GM11168 (cell line): ENCODE measurements around the gene ARHGEF17.
"Not testable (repeated sequence)": the region's sequence is repeated elsewhere in the genome, so short reads cannot be mapped to it uniquely, and the experiment has no call there.

Experiments
- in situ Hi-C: fragments of 300-500 bp; cut with MboI; formaldehyde crosslinking; loops from one replicate; pipeline ENCODE4 v1.12.0; 2022; ENCODE audit warnings: low sequenced_read_pairs; ENCODE audit not compliant: unreplicated experiment

Gene ARHGEF17

DNA sequence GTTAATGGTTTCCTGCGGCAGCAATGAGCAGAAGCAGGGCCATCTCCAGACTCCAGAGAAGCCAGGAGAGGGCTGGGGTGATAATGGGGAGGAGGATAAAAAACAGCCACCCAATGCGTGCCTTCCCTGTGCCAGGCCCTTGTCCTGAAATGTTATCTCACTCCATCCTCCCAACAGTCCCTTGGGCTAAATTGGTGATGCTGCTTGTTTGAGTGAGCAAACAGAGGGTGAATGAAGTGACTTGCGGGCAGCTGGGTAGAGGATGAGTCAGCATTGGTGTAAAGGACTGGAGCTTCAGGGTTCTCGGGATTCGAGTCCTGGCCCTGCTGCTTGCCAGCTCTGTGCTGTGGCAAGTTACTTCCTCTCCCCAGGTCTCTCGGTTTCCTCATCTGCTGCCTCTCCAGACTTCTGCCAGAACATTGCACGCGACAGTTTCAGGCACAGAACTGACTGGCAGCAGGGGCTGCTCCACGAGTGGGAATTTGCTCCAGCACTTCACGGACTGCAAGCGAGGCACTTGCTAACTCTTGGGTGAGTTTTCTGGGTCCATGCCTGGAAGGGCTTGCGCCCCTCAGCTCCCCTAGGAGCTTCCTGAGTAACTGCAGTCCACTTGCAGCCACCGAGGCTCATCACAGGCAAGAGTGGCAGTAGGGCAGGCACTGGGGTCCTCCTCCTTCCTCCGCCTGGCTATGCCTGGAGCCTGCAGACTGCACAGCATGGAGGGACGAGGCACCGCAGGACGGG lies 36.0 kb upstream of the ARHGEF17 start, which contains the start of gene P2RY6:
P2RY6 (plus strand) TSS at position 403 of the 744 bp plus-strand sequence. CDS start 24,181 bp downstream, outside the sequence.
- in situ Hi-C loops: no loop called here

- in situ Hi-C loops: no loop called here
Measured at GRCh38 chr11:73272680-73273038, 35.4 kb upstream of the ARHGEF17 start.

DNA sequence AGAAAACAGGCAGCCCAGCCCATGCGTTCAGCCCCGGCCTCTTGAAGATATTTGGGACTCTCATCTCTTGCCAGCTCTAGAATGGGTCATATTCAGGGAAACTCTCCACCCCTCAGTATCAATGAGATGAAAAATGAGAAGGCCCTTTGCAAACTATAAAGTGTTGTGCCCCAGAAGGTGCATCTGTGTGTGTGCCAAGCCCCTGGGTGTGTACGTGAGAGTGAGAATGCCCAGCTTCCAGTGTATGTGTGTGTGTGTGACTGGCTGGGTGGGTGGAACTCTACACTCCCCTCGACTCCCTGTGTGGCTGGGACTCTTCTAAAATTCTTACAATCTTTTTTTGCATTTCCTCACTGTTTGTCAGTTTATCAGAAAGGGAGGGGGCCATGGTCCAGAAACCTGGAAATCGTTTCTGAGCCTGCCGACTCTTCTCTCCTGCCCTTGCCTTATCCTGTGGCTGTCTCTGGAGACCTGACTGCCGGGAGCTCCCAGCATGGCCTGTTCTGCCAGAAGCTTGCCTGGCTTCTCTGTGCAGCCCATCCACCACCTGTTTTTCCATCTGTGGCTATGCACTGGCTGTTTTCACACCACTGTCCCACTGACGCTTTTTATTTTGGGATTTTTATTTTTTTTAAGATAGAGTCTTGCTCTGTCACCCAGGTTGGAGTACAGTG lies 34.7 kb upstream of the ARHGEF17 start:
- in situ Hi-C loops: no loop called here

DNA sequence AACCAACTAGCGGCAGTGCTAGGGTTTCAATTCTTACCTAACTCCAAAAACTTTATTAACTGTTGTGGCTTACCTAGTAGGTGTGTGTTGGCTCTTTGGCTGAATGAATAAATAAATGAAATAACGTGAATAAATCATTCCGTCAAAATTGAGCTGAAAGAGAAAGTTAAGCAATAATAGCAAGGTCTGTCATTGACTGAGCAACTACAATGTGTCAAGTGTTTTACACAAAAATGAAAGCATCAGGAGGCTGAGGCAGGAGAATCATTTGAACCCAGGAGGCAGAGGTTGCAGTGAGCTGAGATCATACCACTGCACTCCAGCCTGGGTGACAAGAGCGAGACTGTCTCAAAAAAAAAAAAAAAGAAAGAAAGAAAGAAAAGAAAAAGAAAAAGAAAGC lies 33.9 kb upstream of the ARHGEF17 start:
- in situ Hi-C loops: not testable (repeated sequence)

GRCh38 chr11:73274722-73275380 lies 33.2 kb upstream of the ARHGEF17 start:
- in situ Hi-C loops: no loop called here

DNA sequence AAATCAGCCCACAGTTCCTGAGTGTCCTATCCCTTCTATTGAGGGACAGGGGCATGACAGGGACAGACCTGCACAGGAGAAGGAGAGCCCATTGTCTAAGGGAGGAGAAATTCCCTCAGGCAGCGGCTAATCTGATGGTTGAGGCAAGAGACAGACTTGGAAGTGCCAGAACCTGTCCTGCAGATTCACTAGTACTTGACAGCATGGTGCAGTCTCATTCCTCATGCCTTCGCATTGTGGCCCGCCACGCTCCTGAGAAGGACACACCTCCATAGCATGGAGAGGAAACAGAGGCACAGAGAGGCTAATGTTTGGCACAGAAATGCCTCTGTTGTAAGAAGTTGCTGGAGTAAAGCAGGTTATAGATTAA lies 32.7 kb upstream of the ARHGEF17 start:
- in situ Hi-C loops: no loop called here

- in situ Hi-C loops: no loop called here
Measured at GRCh38 chr11:73277467-73277866, 30.6 kb upstream of the ARHGEF17 start.

- in situ Hi-C loops: no loop called here
Measured at GRCh38 chr11:73280626-73281025, 27.4 kb upstream of the ARHGEF17 start.

DNA sequence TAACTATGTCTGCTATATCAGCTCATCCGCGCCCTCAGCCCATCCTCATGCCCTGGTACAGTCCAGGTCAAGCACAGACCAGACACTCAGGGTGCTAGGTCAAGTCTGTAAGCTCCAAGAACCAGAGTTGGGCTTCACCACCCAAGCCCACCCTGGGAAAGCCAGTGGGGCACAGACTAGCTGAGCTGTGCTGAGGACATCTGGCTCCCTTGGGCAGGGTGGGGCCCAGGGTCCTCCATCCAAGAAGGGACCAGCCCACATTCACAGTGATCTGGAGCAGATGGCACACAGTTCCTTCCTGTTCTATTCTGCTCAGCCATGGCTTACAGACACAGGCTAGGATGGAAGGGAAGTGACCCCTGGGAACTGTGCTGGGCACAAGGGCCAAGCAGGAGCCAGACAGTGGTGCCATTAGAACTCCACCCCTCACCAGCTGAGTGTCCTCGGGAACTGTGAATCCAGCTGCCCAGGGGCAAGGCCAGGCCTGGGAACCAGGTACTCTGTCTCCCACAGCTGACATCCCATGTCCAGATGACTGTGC lies 26.8 kb upstream of the ARHGEF17 start:
- in situ Hi-C loops: no loop called here

- in situ Hi-C loops: no loop called here
Measured at GRCh38 chr11:73281796-73282660, 26.0 kb upstream of the ARHGEF17 start.

GRCh38 chr11:73283276-73284000 lies 24.6 kb upstream of the ARHGEF17 start:
- in situ Hi-C loops: no loop called here

- in situ Hi-C loops: no loop called here
Measured at GRCh38 chr11:73284106-73284505, 24.0 kb upstream of the ARHGEF17 start.

GRCh38 chr11:73285721-73286120 lies 22.4 kb upstream of the ARHGEF17 start:
- in situ Hi-C loops: no loop called here

GRCh38 chr11:73286240-73286810 lies 21.8 kb upstream of the ARHGEF17 start:
- in situ Hi-C loops: no loop called here

DNA sequence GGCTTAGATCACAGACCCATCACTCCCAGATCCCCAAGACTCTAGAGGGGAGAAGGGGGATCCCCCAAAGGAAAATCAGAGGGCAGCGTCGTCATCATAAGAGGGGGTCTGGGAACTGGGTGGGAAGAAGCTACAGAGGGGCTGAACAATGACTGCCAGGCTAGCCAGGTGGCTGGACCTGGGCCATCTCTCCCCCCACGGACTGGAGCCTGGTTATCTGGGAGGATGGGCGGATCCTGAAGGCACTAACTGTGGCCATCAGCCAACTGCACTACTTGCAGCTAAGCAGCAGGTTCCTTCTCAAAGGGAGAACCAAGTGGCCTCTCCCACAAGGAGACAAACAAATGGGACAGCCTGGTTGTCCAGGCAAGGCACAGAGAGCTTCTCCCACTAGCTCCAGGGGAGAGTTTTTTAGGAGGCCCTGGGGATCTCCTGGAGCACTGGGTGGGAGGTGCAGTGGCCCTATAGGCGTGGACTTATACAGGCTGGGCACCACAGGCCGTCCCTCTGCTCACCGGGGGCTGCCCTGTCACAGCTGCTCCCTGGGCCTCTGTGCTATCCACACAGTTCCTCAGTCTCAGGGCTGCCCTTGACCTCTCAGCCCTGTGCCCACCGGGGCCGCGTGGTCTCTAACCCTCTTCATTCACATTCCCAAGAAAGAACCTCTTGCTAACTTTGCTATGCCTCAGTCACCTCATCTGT lies 20.5 kb upstream of the ARHGEF17 start:
- in situ Hi-C loops: no loop called here

DNA sequence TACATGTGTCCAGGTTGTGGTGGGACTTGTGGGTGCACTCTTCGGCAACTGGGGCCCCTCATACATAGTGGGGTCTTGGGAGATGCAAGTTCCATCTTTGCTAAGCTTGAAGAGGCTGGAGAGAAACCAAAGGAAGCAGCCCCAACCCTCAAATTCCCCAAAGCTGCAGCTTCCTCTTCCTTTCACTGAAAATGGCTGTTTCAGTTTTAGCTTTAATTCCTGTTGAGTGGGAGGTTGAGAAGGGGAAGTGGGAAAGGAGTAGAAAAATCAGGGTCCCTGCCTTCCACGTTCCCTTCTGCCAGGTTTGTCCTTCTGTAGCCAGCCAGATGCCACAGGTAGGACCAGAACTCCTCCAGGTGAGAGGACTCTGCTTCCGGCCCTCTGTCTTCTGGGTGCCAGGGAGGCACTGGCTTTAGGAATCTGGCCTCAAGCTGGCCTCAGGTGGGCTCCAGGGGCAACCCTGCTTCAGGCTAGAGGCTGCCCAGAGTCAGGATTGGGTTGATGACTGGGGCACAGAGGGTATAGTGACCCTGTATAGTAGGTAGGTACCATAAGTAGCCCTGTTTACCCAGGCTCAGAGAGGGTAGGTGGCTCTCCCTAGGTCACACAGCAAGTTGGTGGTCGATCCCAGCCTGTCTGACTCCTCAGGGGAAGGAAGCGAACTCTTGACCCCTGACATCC lies 19.7 kb upstream of the ARHGEF17 start:
- in situ Hi-C loops: no loop called here

DNA sequence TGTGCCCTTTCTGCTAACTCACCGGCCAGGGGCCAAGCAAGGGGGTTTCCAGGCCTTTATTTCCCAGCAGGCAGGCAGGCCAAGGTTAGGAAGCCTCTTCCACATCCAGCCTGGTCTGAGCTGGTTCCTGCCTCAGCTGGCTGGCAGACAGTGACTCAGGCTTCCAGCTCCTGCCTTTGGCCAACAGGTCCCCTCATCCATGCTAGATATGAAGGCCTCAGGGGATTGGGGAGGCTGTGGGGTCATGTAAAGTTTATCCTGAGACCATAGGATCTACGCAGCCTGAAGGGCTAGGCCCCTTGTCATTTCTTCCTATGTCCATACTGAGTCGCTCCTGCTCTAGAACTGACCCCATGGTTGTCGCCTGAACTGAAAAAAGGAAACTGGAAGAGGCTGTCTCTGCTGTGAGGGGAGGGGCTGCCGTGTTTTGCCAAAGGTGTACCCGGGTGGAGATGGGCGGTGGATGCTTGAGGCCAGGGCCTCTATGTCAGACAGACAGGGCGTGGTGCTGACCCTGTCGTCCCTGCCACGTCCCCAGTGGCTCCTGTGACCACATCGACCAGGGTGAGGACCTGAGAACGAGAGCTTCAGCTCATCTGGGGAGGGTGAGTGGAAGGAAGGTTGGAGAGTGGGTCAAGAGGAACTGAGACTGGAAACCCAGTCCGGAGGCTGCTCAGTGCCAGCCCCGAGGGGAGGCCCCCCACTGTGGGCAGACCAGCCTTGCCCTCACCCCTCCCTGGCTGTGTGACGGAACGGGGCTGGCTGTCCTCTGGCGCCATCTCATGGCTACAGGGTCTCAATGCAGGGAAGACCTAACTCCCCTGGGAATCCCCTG lies 19.0 kb upstream of the ARHGEF17 start:
- in situ Hi-C loops: no loop called here
